NCI-H2029 treated with DMSO at 0.1 percent for 48 hours (cell line): ENCODE measurements around the gene SIPA1L3.

Source experiments
- DNase-seq: peaks from one replicate; lab custom pipeline; 2025; lab: John Stamatoyannopoulos, UW

The SIPA1L3 gene

DNA sequence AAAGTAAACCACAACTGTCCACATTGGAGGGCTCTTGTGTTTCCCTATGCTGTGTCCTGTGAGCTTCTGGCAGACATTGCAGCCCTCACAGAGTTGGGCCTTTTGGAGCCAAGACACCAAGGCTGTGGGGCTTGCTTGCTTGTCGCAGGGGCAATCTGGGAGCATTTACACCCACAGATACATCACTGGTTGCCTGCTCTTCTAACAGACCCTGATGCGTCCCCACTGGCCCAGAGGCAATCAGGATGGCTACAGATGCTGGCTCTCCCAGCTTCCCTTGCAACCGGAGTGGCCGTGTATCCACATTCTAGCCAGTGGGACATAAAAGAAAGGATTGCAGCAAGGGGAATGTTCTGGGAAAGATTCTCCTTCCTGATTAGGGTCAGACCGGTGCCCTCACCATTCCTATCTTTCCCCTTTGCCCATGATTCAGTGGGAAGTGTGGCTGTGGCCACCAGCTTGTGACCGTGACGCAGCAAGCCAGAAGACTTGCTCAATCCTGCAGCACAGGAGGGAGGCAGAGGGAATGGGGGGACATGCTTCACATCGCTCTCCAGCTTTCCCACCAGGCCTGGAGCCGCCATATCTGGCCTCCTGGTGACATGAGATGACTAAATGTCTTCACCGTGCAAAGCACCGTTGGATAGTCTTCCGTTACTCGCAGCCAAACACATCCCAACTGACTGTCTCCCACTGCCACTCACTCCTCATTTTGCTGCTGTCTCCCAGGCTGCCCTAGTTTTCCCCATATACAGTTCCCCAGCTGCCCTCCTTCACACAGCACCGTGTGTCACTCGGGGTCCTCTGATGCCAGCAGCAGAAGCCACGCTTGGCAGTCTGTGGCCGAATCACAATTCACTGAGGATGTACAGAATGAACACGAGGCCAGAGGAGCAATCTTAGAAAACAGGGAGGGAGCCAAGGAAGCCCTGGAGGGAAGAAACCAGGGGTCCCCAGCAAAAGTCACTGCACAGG, 166.1 kb downstream of the SIPA1L3 start:
- DNase-seq: no peak

DNA sequence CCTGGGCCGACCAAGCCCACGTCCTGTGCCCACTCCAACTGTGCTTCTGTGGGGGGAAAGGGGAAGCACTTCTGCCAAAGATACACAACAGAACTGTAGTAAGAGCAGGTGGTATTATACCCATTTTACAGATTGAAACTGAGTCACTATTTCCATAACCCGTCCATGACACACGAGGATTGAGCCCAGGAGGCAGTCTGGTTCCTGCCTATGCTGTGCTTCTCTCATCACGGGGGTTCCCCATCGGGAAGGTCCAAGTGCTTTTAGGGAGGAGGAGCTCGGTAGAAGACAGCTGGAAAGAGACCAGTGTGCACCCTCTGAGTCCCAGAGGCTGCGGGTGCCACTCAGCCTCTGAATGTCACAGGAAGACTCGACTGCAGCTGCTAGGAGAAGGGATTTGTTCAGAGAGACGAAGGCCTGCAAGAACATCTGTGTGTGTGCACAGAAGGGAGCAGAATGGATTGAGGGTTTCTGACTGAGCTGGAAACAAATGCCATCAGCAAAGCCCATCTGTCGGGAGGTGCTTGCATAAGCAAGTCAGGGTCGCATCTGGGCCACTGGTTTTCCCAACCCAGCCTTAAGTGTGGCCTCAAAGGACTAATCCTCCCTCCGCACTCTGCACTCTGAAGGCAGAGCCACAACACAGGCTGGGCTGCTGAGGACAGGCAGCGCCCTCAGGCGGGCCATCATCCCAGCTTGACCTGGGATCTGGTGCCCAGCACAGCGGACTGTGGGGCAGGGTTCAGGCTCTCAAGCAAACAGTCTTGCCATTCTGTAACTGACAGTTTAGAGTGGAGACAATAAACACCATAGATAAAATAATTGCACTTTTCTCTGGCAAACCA, 167.1 kb downstream of the SIPA1L3 start:
- DNase-seq: no peak

DNA sequence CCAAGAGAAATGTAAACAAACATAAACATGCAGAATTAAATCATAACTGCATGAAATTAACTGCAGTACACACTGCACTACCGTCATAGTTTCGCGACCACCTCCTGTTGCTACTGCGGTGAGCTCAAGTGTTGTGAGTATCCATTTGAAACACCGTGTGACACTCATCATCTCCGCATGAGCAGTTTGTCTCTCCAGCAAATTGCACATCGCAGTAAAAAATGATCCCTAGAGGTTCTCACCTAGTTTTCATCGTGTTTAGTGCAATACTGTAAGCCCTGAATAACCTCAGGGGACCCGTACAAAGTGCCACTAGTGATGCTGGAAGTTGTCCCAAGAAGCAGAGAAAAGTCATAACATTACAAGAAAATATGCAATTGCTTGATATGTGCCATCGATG, 169.3 kb downstream of the SIPA1L3 start:
- no peak for DNase-seq

DNA sequence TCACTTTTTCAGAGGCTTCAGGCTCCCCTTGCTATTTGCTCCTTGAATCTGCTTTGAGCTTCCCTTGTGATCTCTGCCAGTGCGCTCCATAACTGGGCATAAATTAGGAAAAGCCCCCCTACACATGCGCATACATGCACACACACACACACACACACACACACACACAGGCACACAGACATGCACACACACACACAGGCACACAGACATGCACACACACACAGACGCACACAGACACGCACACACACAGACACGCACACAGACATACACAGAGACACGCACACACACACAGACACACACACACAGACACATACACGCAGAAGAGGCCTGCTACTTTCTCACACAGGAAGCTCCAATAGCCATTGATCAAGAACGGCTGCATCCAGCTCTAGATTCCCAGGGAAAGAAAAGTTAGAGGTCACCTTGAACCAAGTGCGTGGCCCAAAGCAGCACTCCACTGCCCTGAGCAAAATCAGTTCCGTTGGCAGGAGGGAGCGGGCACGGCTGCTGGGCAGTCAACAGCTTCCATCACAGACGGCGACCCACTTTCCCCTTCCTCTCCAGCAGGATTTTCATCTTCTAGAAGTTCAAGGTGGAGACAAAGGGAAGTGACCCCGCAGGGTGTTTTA, 171.4 kb downstream of the SIPA1L3 start:
- no peak for DNase-seq

DNA sequence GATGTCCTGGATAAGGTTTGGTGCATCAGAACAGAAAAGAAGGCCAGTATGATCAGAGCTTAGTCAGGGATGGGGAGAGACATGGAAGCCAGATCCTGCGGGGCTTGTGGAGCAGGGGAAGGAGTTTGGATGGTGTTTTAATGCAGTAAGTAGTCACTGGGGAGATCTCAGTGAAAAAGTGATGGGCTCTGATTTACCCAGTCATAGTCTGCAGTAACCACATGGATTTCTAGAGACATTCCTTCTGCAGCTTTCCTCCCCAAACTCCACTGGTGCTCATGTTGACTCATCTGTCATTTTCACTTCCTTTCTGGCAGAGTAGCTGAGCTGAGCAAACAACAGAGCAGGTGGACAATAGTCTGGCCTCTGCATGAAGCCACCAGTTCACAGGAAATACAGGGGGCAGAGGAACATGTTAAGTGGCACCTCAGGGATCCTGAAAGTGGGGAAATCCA, 172.9 kb downstream of the SIPA1L3 start:
- DNase-seq: peak; percentile 88

DNA sequence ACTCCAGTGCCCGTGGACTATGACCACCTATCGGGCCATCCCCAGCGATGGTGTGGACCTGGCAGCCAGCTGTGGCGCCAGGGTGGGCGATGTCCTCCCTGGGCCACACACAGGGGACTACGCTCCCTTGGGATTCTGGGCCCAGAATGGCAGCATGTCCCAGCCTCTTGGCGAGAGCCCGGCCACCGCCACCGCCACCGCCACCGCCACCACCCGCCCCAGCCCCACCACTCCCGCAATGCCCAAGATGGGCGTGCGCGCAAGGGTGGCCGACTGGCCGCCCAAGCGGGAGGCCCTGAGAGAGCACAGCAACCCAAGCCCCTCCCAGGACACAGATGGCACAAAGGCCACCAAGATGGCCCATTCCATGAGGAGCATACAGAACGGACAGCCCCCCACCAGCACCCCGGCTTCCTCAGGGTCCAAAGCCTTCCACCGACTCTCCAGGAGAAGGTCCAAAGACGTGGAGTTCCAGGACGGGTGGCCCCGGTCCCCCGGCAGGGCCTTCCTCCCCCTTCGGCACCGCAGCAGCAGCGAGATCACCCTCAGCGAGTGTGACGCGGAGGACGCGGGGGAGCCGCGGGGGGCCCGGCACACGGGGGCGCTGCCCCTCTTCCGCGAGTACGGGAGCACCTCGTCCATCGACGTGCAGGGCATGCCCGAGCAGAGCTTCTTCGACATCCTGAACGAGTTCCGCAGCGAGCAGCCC, 174.7 kb downstream of the SIPA1L3 start:
- no peak for DNase-seq

DNA sequence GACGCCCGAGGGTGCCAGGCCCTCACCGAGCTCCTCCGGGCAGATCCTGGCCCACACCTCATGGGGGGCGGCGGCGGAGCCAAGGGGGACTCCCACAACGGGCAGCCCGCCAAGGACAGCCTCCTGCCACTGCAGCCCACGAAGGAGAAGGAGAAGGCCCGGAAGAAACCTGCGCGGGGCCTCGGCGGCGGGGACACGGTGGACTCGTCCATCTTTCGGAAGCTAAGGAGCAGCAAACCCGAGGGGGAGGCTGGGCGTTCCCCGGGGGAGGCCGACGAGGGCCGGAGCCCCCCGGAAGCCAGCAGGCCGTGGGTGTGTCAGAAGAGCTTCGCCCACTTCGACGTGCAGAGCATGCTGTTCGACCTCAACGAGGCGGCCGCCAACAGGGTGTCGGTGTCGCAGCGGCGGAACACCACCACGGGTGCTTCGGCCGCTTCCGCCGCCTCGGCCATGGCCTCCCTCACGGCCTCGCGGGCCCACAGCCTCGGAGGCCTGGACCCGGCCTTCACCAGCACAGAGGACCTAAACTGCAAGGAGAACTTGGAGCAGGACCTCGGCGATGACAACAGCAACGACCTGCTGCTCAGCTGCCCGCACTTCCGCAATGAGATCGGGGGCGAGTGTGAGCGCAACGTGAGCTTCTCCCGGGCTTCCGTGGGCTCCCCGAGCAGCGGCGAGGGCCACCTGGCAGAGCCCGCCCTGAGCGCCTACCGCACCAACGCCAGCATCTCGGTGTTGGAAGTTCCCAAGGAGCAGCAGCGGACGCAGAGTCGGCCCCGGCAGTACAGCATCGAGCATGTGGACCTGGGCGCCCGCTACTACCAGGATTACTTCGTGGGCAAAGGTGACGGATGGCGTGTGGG, 175.5 kb downstream of the SIPA1L3 start:
- DNase-seq: no peak

DNA sequence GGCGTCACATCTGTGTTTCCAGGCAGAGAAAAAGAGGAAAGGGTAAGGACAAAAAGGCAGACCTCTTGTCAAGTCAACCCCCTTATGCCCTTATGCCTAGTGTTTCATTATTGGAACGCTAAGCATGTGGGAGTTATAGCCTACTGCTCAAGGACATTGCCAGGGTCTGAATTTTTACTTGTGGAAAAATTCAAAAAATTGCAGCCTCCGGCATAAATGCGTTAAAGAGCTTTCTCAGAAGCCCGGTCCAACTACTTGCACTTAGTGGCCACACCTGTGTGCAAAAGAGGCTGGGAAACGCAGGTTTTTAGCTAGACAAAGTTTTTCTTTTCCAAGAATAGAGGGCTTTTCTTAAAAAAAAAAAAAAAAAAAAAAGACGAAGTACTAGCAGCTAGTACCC, 177.2 kb downstream of the SIPA1L3 start:
- no peak for DNase-seq

DNA sequence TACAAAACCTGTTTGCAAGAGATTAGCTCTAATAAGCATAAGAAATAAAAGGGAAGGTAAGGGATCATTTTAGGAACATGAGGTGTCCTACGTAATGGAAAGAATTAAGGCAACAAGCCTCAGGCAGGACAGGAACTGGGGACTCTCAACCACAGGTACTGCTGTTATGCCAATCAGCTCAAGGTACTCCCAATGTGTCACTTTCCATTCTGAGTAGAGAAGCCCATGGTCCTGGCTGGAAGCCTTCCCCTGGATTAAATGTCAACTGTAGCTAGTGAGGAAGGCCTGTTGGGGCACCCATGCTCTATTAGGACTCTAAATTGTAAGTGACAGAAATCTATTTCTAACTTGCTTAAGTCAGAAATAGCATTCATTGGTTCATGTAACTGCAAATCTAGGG, 182.4 kb downstream of the SIPA1L3 start:
- DNase-seq: no peak

DNA sequence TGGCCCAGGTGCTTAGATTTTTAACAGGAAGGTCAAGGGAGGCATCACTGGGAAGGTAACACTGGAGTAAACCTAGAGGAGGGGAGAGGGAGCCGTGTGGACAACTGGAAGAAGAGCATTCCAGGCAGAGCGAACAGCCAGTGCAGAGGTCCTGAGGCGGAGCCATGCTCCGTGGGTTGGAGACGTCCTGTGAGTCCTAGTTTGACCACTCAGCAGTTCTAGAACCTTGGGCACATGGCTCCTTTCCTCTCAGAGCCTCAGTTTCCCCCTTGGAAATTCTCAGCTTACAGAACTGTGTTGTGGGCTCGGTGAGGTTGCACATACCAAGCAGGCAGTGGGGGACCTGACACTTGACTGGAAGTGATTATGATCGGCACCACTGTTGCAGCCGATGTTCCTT, 186.1 kb downstream of the SIPA1L3 start:
- no peak for DNase-seq

DNA sequence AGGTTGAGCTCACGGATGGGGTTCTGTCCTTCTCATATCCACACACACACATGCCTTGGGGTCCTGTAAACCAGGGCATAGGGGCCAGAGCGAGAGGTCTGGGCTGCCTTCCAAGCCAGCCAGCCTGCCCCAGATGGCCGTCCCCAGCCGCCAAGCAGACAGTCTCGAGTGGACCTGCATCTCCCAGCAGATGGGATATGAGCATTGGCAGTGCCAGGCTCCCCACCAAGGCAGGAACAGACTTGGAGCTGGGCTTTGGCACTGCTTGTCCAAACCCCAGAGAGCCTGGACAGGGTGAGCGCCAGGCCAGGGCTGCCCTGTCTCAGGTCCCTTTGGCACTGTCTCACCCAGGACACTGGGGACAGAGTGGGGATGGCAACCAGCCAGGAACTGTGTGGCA, 186.6 kb downstream of the SIPA1L3 start:
- DNase-seq: peak; percentile 61

DNA sequence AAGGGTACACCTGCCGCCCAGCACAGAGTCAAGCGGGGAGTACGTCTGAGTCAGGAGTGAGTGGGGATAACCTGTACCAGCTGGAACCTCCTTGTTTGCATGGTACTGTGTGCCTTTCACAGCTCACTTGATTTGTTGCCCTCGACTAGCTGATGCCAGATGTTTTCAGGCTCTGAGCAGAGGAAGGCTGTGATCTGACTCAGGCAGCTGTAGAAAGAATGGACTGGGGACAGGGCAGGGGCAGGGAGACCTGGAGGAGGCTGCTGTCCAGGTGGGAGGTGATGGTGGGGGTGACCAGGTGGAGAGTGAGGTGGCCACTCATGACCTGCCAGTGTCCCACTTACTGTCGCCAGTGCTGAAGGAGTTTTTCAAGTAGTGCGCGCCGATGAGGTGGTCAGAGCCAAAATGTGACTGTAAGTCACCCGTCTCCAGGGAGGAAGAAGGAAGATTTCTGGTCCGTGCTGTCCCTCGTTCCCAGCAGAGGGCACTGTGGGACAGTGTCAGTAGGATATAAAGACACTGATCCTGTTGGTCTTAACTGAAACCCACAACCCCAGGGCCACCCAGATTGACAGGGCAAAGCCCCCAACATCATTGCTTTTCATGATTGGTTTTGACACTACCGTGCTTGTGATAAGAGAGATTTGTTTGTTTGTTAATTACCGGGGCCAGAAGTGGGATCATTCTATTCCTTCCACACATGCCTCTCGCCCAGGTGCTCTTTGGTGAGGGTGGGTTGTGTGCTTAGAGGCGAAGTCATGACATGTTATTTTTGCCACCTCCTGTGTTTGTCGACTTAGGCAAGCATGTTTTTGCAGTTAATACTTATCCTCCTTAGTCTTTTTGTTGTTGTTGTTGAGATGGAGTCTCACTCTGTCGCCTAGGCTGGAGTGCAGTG, 188.7 kb downstream of the SIPA1L3 start:
- DNase-seq: peak; percentile 81

DNA sequence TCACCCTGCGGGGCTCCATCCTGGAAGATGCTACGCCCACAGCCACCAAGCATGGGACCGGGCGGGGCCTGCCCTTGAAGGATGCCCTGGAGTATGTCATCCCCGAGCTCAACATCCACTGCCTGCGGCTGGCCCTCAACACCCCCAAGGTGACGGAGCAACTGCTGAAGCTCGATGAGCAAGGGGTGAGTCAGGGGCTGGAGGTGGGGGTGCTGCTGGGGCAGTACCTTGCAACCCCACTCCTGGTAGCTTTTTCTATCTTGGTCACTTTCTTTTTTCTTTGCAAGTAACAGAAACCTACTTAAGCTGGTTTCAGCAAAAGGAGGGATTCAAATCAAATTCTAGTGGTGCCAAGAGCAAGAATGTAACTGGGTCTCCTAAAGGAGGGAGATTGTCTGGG, 193.0 kb downstream of the SIPA1L3 start:
- DNase-seq: no peak

DNA sequence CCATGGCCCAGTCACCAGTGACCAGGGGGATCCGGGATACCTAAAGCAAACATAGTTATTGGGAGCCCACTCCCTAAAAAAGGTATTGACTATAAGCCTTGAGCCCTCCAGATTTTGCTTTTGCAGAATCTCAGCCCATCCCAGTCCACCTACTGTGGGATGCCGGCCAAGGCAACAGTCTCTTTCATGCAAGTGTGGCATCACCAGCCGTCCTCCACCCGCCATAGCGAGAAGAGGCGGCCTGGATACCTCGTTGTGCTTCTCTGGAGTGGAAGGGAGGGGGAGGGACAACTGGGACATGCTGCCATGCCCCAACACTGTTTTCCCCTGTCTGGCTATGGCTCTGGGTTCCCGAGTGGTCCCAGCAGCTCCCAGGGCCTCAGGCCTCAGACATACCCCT, 193.6 kb downstream of the SIPA1L3 start:
- no peak for DNase-seq

DNA sequence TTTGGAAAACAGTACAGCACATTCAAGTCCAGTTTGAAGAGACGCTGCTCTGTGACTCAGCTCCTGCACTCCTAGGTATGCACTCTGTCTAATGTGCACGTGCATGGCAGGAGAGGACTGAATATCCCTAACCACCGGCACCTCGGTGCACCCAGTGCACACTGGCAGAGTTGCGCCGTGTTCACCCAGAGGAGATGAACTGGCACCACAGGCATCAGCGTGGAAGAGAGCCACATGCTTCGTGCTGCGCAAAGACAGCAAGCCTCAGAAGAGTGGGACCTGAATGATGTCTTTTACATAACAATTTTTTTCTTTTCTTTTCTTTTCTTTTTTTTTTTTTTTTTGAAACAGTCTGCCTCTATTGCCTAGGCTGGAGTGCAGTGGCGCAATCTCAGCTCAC, 194.7 kb downstream of the SIPA1L3 start:
- no peak for DNase-seq

DNA sequence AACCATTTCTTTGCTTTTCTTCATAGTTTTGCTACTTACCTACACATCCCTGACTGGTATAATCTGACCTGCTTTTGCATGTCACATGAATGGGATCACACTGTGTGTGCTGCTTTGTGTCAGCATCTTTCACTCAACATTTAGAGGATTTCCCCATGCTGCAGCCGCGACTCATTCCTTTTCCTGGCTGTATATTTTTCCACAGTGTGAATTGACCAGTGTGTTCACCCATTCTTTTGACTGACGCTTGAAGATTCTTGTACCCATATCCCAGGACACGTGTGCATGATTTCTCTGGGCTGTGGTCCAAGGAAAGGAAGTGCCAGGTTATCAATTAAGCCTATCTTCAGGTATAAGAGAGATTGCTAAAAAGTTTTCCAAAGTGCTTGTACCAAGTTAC, 198.6 kb downstream of the SIPA1L3 start:
- DNase-seq: no peak

DNA sequence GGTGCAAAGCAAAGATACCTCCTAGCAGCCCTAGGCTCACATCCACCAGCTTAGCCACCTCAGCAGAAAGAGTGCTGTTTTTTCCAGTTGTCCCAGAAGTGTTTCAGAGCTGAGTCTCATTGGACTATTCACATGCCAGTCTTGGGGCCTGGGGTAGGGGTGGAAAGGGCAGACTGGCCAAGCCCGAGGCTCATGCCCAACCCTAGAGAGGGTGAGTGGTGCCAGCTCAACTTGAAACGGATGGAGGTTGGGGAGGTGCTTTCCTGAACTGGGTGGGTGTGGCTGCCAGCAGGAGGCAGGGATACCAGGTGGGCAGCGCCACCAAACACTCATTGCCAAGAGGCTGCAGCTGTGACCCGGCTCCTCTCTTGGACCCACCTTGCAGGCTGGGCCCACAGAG, 200.1 kb downstream of the SIPA1L3 start:
- DNase-seq: no peak

DNA sequence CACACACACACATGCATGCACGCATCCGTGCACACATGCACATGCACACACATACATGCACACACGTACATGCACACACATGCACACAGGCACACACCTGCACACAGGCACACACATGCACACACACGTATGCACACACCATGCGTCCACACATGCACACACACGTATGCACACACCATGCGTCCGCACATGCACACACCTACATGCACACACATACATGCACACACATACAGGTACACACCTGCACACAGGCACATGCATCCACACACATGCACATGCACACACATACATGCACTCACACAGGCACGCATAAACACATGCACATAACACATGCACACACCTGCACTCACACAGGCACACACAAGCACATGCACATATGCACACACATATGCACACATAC, 204.9 kb downstream of the SIPA1L3 start:
- DNase-seq: no peak

DNA sequence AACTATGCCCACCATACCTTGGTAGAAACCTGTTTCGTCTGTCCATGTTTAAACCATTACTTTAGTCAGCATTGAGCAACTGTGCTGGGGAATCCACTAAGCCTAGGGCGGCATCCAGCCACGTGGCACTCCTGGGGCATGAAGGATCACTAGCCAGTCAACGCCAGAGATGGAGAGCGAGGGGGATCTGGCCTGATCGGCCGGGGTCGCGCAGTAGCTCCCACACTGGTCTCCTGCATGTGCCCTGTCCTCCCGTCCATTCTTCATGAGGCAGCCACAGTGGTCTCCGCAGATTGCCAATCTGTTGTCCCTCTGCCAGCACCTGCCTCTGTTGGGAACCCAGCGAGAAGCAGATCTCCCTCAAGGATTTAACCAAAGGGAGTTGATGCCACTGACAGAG, 207.6 kb downstream of the SIPA1L3 start:
- DNase-seq: no peak

DNA sequence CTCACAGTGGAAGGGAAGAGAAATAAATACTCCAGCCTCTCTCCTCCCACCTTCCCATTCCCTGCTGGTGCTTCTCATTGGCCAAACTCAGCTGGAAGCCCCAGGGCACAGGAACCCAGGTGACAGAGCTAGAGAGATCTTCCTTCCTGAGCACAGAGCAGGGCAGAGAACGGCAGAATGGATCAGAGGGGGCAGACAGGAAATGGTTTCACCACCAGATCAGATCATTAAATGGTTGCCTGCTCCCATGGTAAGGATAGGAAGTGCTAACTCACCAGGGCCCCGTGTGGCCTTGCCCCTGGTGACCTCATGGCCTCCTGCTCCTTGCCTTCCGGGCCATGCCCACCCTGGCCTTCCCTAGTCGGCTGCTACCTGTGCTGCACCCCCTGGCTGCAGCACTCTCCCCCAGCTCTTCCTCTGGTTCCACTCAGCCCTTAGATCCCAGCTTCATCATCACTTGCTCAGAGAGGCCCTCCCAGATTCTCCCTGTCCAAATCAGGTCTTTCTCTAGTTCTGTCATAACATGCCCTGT, 208.3 kb downstream of the SIPA1L3 start:
- no peak for DNase-seq
